22Rv1 (cell line): ENCODE measurements around the gene AKAP6.
"Not testable (repeated sequence)": the region's sequence is repeated elsewhere in the genome, so short reads cannot be mapped to it uniquely, and the experiment has no call there.

ENCODE experiments used
- H3K27ac ChIP-seq: fragments of 450-650 bp; 2 replicates; pipeline ENCODE4 v1.5.1; 2017
- ZFX ChIP-seq: fragments of 450-650 bp; IDR thresholded peaks from 2 replicates; pipeline ENCODE4 v1.6.1; 2017; ENCODE audit warnings: antibody characterized with exemption, borderline replicate concordance
- TF ChIP-seq, protein P1 (sequence below): fragments of 450-650 bp; IDR thresholded peaks from 2 replicates; pipeline ENCODE4 v1.5.1; 2017; ENCODE audit warnings: mild to moderate bottlenecking

The AKAP6 gene

DNA sequence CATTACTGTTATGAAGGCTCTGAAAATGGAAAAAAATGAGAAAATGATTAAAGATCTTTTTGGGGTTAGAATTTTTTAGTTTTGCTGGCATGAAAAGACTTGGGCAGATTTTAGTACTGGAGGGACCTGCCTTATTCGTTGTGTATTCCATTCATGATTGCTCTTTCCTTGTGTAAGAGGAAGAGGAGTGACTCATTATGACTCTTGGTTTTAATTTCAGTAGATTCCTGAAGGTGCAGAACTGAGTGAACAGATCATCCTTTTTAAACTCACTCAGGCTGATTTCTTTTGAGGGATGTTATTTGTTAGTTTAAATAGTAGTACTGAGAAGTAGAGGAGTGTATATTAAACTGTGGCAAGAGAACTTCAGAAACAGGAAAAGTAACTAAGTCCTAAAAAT lies 41.6 kb downstream of the AKAP6 start:
- no peak overlapping the region for H3K27ac ChIP-seq
- TF ChIP-seq, protein P1, sequence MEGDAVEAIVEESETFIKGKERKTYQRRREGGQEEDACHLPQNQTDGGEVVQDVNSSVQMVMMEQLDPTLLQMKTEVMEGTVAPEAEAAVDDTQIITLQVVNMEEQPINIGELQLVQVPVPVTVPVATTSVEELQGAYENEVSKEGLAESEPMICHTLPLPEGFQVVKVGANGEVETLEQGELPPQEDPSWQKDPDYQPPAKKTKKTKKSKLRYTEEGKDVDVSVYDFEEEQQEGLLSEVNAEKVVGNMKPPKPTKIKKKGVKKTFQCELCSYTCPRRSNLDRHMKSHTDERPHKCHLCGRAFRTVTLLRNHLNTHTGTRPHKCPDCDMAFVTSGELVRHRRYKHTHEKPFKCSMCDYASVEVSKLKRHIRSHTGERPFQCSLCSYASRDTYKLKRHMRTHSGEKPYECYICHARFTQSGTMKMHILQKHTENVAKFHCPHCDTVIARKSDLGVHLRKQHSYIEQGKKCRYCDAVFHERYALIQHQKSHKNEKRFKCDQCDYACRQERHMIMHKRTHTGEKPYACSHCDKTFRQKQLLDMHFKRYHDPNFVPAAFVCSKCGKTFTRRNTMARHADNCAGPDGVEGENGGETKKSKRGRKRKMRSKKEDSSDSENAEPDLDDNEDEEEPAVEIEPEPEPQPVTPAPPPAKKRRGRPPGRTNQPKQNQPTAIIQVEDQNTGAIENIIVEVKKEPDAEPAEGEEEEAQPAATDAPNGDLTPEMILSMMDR, result no peak
- no peak for TF ChIP-seq ZFX

DNA sequence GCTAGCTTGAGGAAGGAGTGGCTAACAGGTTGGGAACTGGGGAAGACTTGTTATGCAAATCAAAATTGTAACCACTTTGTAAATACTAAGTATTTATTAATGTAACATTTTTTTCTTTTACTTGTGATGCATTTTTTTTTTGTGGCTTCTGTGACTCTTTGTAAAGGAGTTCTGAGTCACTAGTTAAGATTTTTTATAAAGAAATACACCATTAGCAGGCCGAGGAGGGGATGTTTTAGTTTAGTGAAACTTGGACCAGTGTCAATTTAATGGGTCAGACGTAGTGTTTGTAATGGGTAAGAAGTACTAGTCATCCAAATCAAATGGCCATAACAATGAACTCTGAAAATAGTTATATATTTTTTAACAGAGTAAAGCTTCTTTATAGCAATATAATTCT lies 43.1 kb downstream of the AKAP6 start:
- TF ChIP-seq, protein P1, result no peak
- no peak for TF ChIP-seq ZFX
- no peak overlapping the region for H3K27ac ChIP-seq

DNA sequence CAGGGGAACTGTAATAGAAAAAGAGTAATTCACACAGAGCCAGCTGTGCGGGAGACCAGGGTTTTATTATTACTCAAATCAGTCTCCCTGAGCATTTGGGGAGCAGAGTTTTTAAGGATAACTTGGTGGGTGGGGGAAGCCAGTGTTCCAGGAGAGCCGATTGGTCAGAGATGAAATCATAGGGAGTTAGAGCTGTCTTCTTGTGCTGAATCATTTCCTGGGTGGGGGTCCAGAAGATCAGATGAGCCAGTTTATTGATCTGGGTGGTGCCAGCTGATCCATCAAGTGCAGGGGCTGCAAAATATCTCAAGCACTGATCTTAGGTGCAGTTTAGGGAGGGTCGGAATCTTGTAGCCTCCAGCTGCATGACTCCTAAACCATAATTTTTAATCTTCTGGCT lies 44.1 kb downstream of the AKAP6 start:
- not testable (repeated sequence) for H3K27ac ChIP-seq

DNA sequence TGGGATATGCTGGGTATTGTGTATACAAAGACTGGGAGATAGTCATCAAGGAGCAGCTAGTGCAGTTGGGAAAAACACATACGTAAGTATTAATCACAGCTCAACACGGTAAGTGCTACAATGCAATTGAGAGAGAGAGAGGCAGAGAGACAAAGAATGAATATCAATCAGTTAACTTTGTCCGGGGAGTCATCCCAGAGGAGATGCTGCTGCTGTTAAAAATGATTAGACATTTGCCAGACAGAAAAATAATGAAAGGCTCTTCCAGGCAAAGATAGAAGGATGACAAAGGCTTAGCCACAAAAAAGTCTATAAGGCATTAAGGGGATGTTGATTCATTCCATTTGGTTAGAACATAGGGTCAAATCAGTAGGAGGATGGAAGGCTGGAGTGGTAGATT lies 45.1 kb downstream of the AKAP6 start:
- H3K27ac ChIP-seq, result no peak overlapping the region
- TF ChIP-seq ZFX, result no peak
- TF ChIP-seq, protein P1, result no peak

DNA sequence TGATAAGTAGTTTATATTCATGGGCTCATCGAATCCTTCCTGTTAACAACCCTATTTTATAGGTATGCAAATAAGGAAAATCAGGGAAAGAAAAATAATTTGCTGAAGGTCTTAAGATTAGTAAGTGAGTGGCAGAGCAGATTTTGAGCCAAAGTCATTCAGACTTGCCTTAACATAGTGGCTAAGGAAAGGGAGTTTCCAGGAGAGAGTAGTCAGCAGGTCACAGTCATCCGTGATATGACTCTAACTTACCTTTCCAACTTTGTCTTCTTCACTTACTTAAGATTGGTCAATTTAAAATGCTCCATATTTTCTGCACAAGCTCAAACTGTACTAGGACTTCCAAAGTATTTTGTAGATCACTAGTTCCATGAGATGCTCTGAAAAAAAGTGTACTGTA lies 46.6 kb downstream of the AKAP6 start:
- H3K27ac ChIP-seq, result no peak overlapping the region
- TF ChIP-seq ZFX, result no peak
- TF ChIP-seq, protein P1, result no peak

DNA sequence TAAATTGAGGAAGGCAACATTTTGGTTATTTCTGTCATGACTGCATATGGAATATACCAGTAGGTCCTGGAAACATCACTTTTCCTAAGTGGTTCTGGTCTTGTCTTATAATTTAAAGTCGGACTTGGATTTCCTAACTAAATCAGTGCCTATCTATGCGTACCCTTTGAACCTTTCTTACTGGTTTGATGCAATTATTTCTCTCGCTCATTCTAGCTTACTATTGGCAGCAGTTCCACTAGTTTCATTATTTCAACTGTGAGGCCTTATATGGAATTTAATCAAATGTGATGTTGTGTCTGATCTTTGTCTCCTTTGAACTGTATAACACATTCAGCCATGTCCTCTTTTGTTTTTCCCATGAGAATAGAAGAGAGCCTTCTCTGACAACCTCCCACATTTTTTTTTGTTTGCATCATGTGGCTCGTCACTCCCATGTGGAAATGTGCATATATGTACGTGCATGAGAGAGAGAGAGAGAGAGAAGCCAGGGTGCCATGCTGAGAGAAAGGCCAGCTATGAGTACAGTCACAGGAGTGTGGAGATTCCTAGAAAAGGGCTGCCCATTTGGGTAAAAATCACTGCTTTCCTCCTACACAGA lies 48.0 kb downstream of the AKAP6 start:
- no peak overlapping the region for H3K27ac ChIP-seq
- TF ChIP-seq, protein P1, result no peak
- TF ChIP-seq ZFX, result no peak

DNA sequence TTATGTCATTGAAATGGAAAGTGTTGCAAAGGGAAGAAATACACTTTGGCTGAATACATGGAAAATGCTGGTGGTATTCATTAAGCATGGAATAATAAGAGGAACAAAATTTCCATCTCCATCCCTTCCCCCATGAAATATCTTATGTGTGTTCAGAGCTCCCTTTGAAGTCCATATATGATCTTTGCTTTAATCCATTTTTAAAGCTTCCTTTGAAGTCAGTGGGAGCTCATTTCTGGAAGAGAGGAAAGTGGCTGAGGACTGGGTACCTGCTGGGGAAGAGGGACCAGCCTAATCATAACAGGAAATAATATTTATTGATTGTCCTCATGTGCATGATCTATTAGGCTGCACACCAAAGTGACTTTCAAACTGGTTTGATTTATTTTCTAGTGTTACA lies 49.2 kb downstream of the AKAP6 start:
- H3K27ac ChIP-seq, result no peak overlapping the region
- TF ChIP-seq, protein P1, result no peak
- TF ChIP-seq ZFX, result no peak

DNA sequence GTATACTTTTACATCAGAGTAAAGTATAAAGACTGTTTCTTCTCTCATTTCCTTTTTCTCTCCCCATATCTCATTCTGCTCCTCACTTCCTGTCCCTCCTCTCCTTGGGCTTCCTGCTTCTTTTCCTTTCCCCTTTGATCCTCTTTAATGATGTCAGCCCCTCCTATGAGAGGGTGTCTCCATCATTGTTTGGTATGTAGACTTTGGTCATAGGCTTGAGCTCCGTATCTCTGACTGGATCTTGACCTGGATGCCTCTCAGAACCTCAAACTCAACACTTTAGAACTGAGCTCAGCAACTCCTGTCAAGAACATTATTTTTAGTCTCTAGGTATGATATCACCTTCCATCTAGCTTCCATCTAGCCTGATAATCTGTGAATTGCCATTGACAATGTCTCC lies 50.3 kb downstream of the AKAP6 start:
- TF ChIP-seq, protein P1, result no peak
- no peak for TF ChIP-seq ZFX

More for the DNA sequence above, 50.3 kb downstream of the AKAP6 start:
- no peak overlapping the region for H3K27ac ChIP-seq
